Mucosa of stomach (tissue), 1 donor: ENCODE results near the gene TMF1.

Source experiments
- H3K27me3 ChIP-seq: one replicate; pipeline ENCODE4 v1.7.0; 2013; ENCODE audit warnings: mild to moderate bottlenecking, low read length; ENCODE audit not compliant: control insufficient read depth, insufficient read depth
- H3K36me3 ChIP-seq: one replicate; pipeline ENCODE4 v1.7.0; 2013; ENCODE audit warnings: low read length; ENCODE audit not compliant: control insufficient read depth, insufficient read depth
- H3K4me1 ChIP-seq: one replicate; pipeline ENCODE4 v1.7.0; 2013; ENCODE audit warnings: mild to moderate bottlenecking, low read length; ENCODE audit not compliant: control insufficient read depth, insufficient read depth
- H3K4me3 ChIP-seq: one replicate; pipeline ENCODE4 v1.7.0; 2013; ENCODE audit warnings: low read length
- H3K9ac ChIP-seq: one replicate; pipeline ENCODE4 v1.7.0; 2013; ENCODE audit warnings: mild to moderate bottlenecking, low read length, moderate library complexity
- H3K9me3 ChIP-seq: one replicate; pipeline ENCODE4 v1.7.0; 2013; ENCODE audit warnings: mild to moderate bottlenecking, low read length, moderate library complexity; ENCODE audit not compliant: control insufficient read depth
- donor health status: Pancreatic carcinoma.

Gene TMF1

GRCh38 chr3:69066121-69066520, 14.0 kb upstream of the TMF1 start:
- no peak overlapping the region for H3K4me3 ChIP-seq
- H3K27me3 ChIP-seq, result no peaks in the 10 kb centered on the region
- H3K9ac ChIP-seq, result no peak overlapping the region
- H3K4me1 ChIP-seq, result no peaks in the 10 kb centered on the region
- H3K9me3 ChIP-seq, result no peaks in the 10 kb centered on the region
- no peaks in the 10 kb centered on the region for H3K36me3 ChIP-seq

- no peaks in the 10 kb centered on the region for H3K36me3 ChIP-seq
- H3K4me3 ChIP-seq, result no peak overlapping the region
- H3K27me3 ChIP-seq, result no peaks in the 10 kb centered on the region
- H3K4me1 ChIP-seq, result no peaks in the 10 kb centered on the region
- no peaks in the 10 kb centered on the region for H3K9me3 ChIP-seq
- H3K9ac ChIP-seq, result no peak overlapping the region
These were observed 13.3 kb upstream of the TMF1 start for GRCh38 chr3:69065318-69065964.

GRCh38 chr3:69063636-69064035, 11.5 kb upstream of the TMF1 start:
- Histone ChIP-seq H3K9me3 (no peaks in the 10 kb centered on the region), H3K4me3 (no peak overlapping the region), H3K4me1 (no peaks in the 10 kb centered on the region), H3K27me3 (no peaks in the 10 kb centered on the region), H3K9ac (no peak overlapping the region), H3K36me3 (no peaks in the 10 kb centered on the region)

- Histone ChIP-seq H3K27me3 (no peaks in the 10 kb centered on the region), H3K4me1 (no peaks in the 10 kb centered on the region), H3K9ac (no peak overlapping the region), H3K9me3 (no peaks in the 10 kb centered on the region), H3K4me3 (no peak overlapping the region), H3K36me3 (no peaks in the 10 kb centered on the region)
These were observed 7.6 kb upstream of the TMF1 start for GRCh38 chr3:69059688-69060087.

- Histone ChIP-seq H3K36me3 (no peaks in the 10 kb centered on the region), H3K27me3 (no peaks in the 10 kb centered on the region), H3K4me1 (no peaks in the 10 kb centered on the region), H3K9me3 (no peaks in the 10 kb centered on the region), H3K4me3 (no peak overlapping the region), H3K9ac (no peak overlapping the region)
These were observed 6.8 kb upstream of the TMF1 start for GRCh38 chr3:69058947-69059224.

GRCh38 chr3:69058180-69058946, 6.2 kb upstream of the TMF1 start:
- Histone ChIP-seq H3K9me3 (no peaks in the 10 kb centered on the region), H3K27me3 (no peaks in the 10 kb centered on the region), H3K4me3 (no peak overlapping the region), H3K9ac (no peak overlapping the region), H3K4me1 (no peaks in the 10 kb centered on the region), H3K36me3 (no peaks in the 10 kb centered on the region)

- Histone ChIP-seq H3K9me3 (no peaks in the 10 kb centered on the region), H3K36me3 (peaks cover under 1% of the 10 kb centered on the region), H3K9ac (peak overlapping the region; percentile 96), H3K4me1 (peaks cover 5% of the 10 kb centered on the region), H3K4me3 (peak overlapping the region; percentile 95), H3K27me3 (no peaks in the 10 kb centered on the region)
These were observed 352 bp upstream of the TMF1 start for GRCh38 chr3:69052472-69052898.

- no peaks in the 10 kb centered on the region for H3K9me3 ChIP-seq
- H3K36me3 ChIP-seq, result peaks cover 5% of the 10 kb centered on the region
- H3K27me3 ChIP-seq, result no peaks in the 10 kb centered on the region
- H3K4me3 ChIP-seq, result no peak overlapping the region
- H3K4me1 ChIP-seq, result peaks cover 5% of the 10 kb centered on the region
- no peak overlapping the region for H3K9ac ChIP-seq
These were observed 3.1 kb downstream of the TMF1 start for GRCh38 chr3:69048990-69049389.

- H3K4me3 ChIP-seq, result no peak overlapping the region
These were observed 7.5 kb downstream of the TMF1 start for GRCh38 chr3:69044608-69045007.

GRCh38 chr3:69033470-69033869, 18.7 kb downstream of the TMF1 start:
- Histone ChIP-seq H3K4me3 (no peak overlapping the region), H3K4me1 (no peaks in the 10 kb centered on the region), H3K27me3 (no peaks in the 10 kb centered on the region), H3K9me3 (no peaks in the 10 kb centered on the region), H3K36me3 (peaks cover 5% of the 10 kb centered on the region), H3K9ac (no peak overlapping the region)

More at GRCh38 chr3:69044608-69045007, 7.5 kb downstream of the TMF1 start:
- no peaks in the 10 kb centered on the region for H3K4me1 ChIP-seq
- no peak overlapping the region for H3K9ac ChIP-seq
- peaks cover 5% of the 10 kb centered on the region for H3K36me3 ChIP-seq
- H3K27me3 ChIP-seq, result no peaks in the 10 kb centered on the region
- H3K9me3 ChIP-seq, result no peaks in the 10 kb centered on the region

GRCh38 chr3:69032737-69033136, 19.4 kb downstream of the TMF1 start:
- Histone ChIP-seq H3K9ac (no peak overlapping the region), H3K4me3 (no peak overlapping the region), H3K27me3 (no peaks in the 10 kb centered on the region), H3K9me3 (no peaks in the 10 kb centered on the region), H3K36me3 (peaks cover 5% of the 10 kb centered on the region), H3K4me1 (no peaks in the 10 kb centered on the region)

- no peaks in the 10 kb centered on the region for H3K27me3 ChIP-seq
- peaks cover 5% of the 10 kb centered on the region for H3K36me3 ChIP-seq
- no peak overlapping the region for H3K4me3 ChIP-seq
- H3K9ac ChIP-seq, result no peak overlapping the region
- no peaks in the 10 kb centered on the region for H3K4me1 ChIP-seq
- H3K9me3 ChIP-seq, result no peaks in the 10 kb centered on the region
These were observed 20.0 kb downstream of the TMF1 start for GRCh38 chr3:69032142-69032541.
